Measurements from ENCODE around the gene SOX5.

DNA sequence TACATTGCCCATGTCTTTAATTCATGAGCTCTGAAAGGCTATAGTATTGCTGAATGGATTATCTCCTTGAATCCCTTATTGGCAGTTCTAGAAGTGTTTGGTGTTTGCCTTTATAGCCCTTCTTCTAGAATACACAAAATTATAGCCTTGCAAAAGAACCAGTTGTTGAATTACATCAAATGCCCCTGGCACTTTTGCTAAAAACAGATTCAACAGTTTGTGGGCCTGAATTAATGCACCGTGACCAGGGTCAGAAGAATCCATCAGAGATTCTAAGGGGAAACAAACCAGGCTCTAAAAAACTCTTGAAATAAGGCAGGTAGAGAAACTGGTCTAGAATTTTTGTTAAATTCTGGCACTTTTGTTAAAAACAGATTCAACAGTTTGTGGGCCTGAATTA lies 197.8 kb downstream of the SOX5 start:
- no peak for TF ChIP-seq GATA2 (IDR thresholded peaks at IDR 0.05; ENCODE audit: low read depth, low read length)
- TF ChIP-seq GATA3 (IDR thresholded peaks at IDR 0.05; ENCODE audit: low read depth, low read length), result no peak
